Liver (tissue), 9 donors: ENCODE measurements around the gene ZNF691. TPM values are rescaled to one million over a fixed set of nuclear protein-coding genes. Genes with fewer than 3 reads are reported as not detected.
A peak's percentile ranks its signal among the peaks of the same experiment; 100 is the strongest.
"Not testable (repeated sequence)": the region's sequence is repeated elsewhere in the genome, so short reads cannot be mapped to it uniquely, and the experiment has no call there.

Experiments used
- DNase-seq: peaks from one replicate; pipeline ENCODE4 v3.0.0-alpha.2; 2017; ENCODE audit warnings: low spot score
- H3K27ac ChIP-seq, 2 donors: one replicate each; pipeline ENCODE4 v1.7.0; 2013; ENCODE audit warnings: inconsistent platforms in 2 of 2, low read length in 2 of 2, control low read depth in 1 of 2, low read depth in 1 of 2, mild to moderate bottlenecking in 1 of 2
- H3K27me3 ChIP-seq, 4 donors: one replicate each; pipeline versions ENCODE4 v1.6.1 to v1.7.0; 2013; ENCODE audit warnings: low read length in 3 of 4, inconsistent platforms in 1 of 4, mild to moderate bottlenecking in 1 of 4, moderate library complexity in 1 of 4; ENCODE audit not compliant: control insufficient read depth in 4 of 4, insufficient read depth in 4 of 4
- H3K36me3 ChIP-seq, 4 donors: one replicate each; pipeline versions ENCODE4 v1.6.1 to v1.7.0; 2013; ENCODE audit warnings: low read length in 3 of 4, mild to moderate bottlenecking in 3 of 4, low read depth in 1 of 4, moderate library complexity in 1 of 4; ENCODE audit not compliant: control insufficient read depth in 4 of 4, insufficient read depth in 3 of 4
- H3K4me1 ChIP-seq, 4 donors: one replicate each; pipeline versions ENCODE4 v1.6.1 to v1.7.0; 2013; ENCODE audit warnings: low read length in 3 of 4, mild to moderate bottlenecking in 3 of 4, moderate library complexity in 1 of 4; ENCODE audit not compliant: control insufficient read depth in 4 of 4, insufficient read depth in 4 of 4
- H3K4me3 ChIP-seq, 3 donors: one replicate each; pipeline versions ENCODE4 v1.6.1 to v1.7.0; 2013; ENCODE audit warnings: low read length in 3 of 3, control low read depth in 1 of 3, low read depth in 1 of 3, mild to moderate bottlenecking in 1 of 3
- H3K9ac ChIP-seq, 2 donors: one replicate each; pipeline ENCODE4 v1.7.0; 2013; ENCODE audit warnings: low read length in 2 of 2, mild to moderate bottlenecking in 2 of 2, moderate library complexity in 2 of 2, control low read depth in 1 of 2, low read depth in 1 of 2
- H3K9me3 ChIP-seq, 4 donors: one replicate each; pipeline versions ENCODE4 v1.6.1 to v1.7.0; 2013; ENCODE audit warnings: low read length in 3 of 4; ENCODE audit not compliant: control insufficient read depth in 4 of 4
- EGR1 ChIP-seq, 2 donors: IDR thresholded peaks; 2 replicates each; pipeline ENCODE4 v1.6.1; 2016 to 2018; ENCODE audit warnings: antibody characterized with exemption in 2 of 2, low read depth in 2 of 2
- FOXA1 ChIP-seq: IDR thresholded peaks from 2 replicates; pipeline ENCODE4 v1.6.1; 2016; ENCODE audit warnings: antibody characterized with exemption
- FOXA2 ChIP-seq: IDR thresholded peaks from 2 replicates; pipeline ENCODE4 v1.6.1; 2016; ENCODE audit warnings: antibody characterized with exemption
- GABPA ChIP-seq, 2 donors: IDR thresholded peaks in 1 of 2; conservative IDR thresholded peaks in 1 of 2; 2 replicates each; pipeline ENCODE4 v1.6.1; 2016; ENCODE audit warnings: antibody characterized with exemption in 2 of 2, mild to moderate bottlenecking in 1 of 2, moderate library complexity in 1 of 2
- HNF4A ChIP-seq, 2 donors: conservative IDR thresholded peaks; 2 replicates each; pipeline ENCODE4 v1.6.1; 2016; ENCODE audit warnings: antibody characterized with exemption in 2 of 2, mild to moderate bottlenecking in 2 of 2
- HNF4G ChIP-seq: IDR thresholded peaks from 2 replicates; pipeline ENCODE4 v1.6.1; 2016; ENCODE audit warnings: antibody characterized with exemption
- JUND ChIP-seq, 2 donors: IDR thresholded peaks; 2 replicates each; pipeline ENCODE4 v1.6.1; 2016; ENCODE audit warnings: antibody characterized with exemption in 2 of 2
- NR2F2 ChIP-seq: IDR thresholded peaks from 2 replicates; pipeline ENCODE4 v1.6.1; 2016; ENCODE audit warnings: antibody characterized with exemption
- RAD21 ChIP-seq, 2 donors: IDR thresholded peaks; 2 replicates each; pipeline ENCODE4 v1.6.1; 2016; ENCODE audit warnings: antibody characterized with exemption in 2 of 2, mild to moderate bottlenecking in 2 of 2
- RXRA ChIP-seq, 2 donors: IDR thresholded peaks; 2 replicates each; pipeline ENCODE4 v1.6.1; 2017 to 2018; ENCODE audit warnings: antibody characterized with exemption in 2 of 2, mild to moderate bottlenecking in 1 of 2
- SP1 ChIP-seq: IDR thresholded peaks from 2 replicates; pipeline ENCODE4 v1.6.1; 2018; ENCODE audit warnings: antibody characterized with exemption, mild to moderate bottlenecking
- TAF1 ChIP-seq: conservative IDR thresholded peaks from 2 replicates; pipeline ENCODE4 v1.6.1; 2016; ENCODE audit warnings: antibody characterized with exemption, mild to moderate bottlenecking
- YY1 ChIP-seq: IDR thresholded peaks from 2 replicates; pipeline ENCODE4 v1.6.1; 2016; ENCODE audit warnings: antibody characterized with exemption, mild to moderate bottlenecking
- WGBS: extraction: QIAGEN DNeasy Blood & Tissue Kit; methylation state at CpG from one replicate; pipeline ENCODE4 v1.1.7; 2013; 5-methylcytosine and 5-hydroxymethylcytosine counted together
- polyA plus RNA-seq, 2 donors: library from polyadenylated mRNA; stranded (reverse) in 1 of 2; unstranded in 1 of 2; fragments of 200-250 nt in 1 of 2; fragments of >200 nt in 1 of 2; fragmentation: Nextera tagmentation in 1 of 2; extraction: Ambion mirVana in 1 of 2; gene quantifications; one replicate each; pipeline versions ENCODE4 v1.2.1 to v1.2.3, GENCODE V29; 2013 to 2015
- total RNA-seq, 2 donors: library from RNA; depleted of rRNA; stranded (reverse); fragments of >200 nt; gene quantifications; one replicate each; pipeline ENCODE4 v1.2.3, GENCODE V29; 2014
- TF ChIP-seq, protein P1 (sequence below): IDR thresholded peaks from 2 replicates; pipeline ENCODE4 v1.6.1; 2016; ENCODE audit warnings: antibody characterized with exemption
- TF ChIP-seq, protein P2 (sequence below): fragments of 150-350 bp; IDR thresholded peaks from 2 replicates; pipeline ENCODE4 v1.5.1; 2017; ENCODE audit warnings: improper control_type of control experiment, low read depth, low read length; ENCODE audit not compliant: missing input control
- TF ChIP-seq, protein P3 (sequence below): IDR thresholded peaks from 2 replicates; pipeline ENCODE4 v1.6.1; 2016; ENCODE audit warnings: antibody characterized with exemption
- TF ChIP-seq, protein P4 (sequence below): IDR thresholded peaks from 2 replicates; pipeline ENCODE4 v1.6.1; 2016; ENCODE audit warnings: antibody characterized with exemption
- donor health status: healthy.
- donor health status: healthy.
- donor health status: healthy.
- donor health status: healthy.
- donor health status: healthy.

The ZNF691 gene
- total and polyA plus RNA-seq, 4 donors, result 2.7 to 8.9 (median 5.5) TPM

DNA sequence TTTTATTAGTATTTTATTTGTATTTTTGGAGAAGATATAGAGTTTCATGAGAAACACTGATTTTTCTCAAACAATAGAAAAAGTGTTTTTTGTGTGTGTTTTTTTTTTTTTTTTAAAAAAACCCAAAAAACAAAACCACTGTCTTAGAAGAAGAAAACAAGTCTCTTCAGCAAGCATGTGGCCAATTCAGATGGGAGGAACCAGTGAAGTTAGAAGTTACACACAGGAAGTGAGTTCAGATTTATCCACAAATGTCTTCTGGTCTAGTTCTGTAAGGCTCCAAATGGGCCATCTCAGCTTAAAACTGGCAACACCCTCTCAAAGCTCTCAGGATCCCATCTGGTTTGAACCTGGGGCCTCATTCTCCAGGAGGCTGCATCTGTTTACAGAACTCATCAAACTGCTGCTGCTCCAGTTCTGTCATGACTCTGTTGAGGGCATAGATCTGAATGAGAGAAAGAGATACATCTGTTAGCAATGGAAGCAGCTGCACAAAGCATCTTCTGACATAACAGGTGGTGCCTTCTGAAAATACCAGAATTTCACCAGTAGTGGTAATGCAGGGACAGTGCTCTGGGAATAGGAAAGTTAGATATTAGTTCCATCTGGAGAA lies 39.3 kb upstream of the ZNF691 start:
- DNase-seq, result no peak
- H3K36me3 ChIP-seq, result peaks cover 0 to 3% (median under 1%) of the 10 kb centered on the region in 4 donors
- H3K27ac ChIP-seq, result no peak overlapping the region
- no peaks in the 10 kb centered on the region for H3K9me3 ChIP-seq
- TF ChIP-seq RXRA (IDR thresholded peaks at IDR 0.05), result no peak
- TF ChIP-seq NR2F2, result no peak
- no peak for TF ChIP-seq GABPA (IDR thresholded peaks at IDR 0.05 in 1 of 2, conservative IDR thresholded peaks at IDR 0.05 in 1 of 2)
- TF ChIP-seq HNF4G, result no peak
- no peak for TF ChIP-seq EGR1 (IDR thresholded peaks at IDR 0.05; ENCODE audit: low read depth in 2 of 2)
- TF ChIP-seq, protein P1, sequence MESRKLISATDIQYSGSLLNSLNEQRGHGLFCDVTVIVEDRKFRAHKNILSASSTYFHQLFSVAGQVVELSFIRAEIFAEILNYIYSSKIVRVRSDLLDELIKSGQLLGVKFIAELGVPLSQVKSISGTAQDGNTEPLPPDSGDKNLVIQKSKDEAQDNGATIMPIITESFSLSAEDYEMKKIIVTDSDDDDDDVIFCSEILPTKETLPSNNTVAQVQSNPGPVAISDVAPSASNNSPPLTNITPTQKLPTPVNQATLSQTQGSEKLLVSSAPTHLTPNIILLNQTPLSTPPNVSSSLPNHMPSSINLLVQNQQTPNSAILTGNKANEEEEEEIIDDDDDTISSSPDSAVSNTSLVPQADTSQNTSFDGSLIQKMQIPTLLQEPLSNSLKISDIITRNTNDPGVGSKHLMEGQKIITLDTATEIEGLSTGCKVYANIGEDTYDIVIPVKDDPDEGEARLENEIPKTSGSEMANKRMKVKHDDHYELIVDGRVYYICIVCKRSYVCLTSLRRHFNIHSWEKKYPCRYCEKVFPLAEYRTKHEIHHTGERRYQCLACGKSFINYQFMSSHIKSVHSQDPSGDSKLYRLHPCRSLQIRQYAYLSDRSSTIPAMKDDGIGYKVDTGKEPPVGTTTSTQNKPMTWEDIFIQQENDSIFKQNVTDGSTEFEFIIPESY, result no peak
- no peak for TF ChIP-seq TAF1
- TF ChIP-seq, protein P2, sequence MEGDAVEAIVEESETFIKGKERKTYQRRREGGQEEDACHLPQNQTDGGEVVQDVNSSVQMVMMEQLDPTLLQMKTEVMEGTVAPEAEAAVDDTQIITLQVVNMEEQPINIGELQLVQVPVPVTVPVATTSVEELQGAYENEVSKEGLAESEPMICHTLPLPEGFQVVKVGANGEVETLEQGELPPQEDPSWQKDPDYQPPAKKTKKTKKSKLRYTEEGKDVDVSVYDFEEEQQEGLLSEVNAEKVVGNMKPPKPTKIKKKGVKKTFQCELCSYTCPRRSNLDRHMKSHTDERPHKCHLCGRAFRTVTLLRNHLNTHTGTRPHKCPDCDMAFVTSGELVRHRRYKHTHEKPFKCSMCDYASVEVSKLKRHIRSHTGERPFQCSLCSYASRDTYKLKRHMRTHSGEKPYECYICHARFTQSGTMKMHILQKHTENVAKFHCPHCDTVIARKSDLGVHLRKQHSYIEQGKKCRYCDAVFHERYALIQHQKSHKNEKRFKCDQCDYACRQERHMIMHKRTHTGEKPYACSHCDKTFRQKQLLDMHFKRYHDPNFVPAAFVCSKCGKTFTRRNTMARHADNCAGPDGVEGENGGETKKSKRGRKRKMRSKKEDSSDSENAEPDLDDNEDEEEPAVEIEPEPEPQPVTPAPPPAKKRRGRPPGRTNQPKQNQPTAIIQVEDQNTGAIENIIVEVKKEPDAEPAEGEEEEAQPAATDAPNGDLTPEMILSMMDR, result no peak
- TF ChIP-seq YY1, result no peak
- TF ChIP-seq, protein P3, sequence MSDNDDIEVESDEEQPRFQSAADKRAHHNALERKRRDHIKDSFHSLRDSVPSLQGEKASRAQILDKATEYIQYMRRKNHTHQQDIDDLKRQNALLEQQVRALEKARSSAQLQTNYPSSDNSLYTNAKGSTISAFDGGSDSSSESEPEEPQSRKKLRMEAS, result no peak
- H3K27me3 ChIP-seq, result no peaks in the 10 kb centered on the region
- H3K4me1 ChIP-seq, result no peaks in the 10 kb centered on the region
- no peak overlapping the region for H3K9ac ChIP-seq
- H3K4me3 ChIP-seq, result no peak overlapping the region

DNA sequence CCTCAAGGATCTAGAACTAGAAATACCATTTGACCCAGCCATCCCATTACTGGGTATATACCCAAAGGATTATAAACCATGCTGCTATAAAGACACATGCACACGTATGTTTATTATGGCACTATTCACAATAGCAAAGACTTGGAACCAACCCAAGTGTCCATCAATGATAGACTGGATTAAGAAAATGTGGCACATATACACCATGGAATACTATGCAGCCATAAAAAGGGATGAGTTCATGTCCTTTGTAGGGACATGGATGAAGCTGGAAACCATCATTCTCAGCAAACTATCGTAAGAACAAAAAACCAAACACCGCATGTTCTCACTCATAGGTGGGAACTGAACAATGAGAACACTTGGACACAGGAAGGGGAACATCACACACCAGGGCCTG lies 31.6 kb upstream of the ZNF691 start:
- not testable (repeated sequence) for H3K27ac ChIP-seq, H3K9me3 ChIP-seq, H3K9ac ChIP-seq, H3K27me3 ChIP-seq, DNase-seq, H3K4me3 ChIP-seq, H3K36me3 ChIP-seq
- WGBS, result 100% methylated on average over 3 of the region's 3 CpGs
- peaks cover 5 to 25% (median 23%) of the 10 kb centered on the region in 4 donors for H3K4me1 ChIP-seq

DNA sequence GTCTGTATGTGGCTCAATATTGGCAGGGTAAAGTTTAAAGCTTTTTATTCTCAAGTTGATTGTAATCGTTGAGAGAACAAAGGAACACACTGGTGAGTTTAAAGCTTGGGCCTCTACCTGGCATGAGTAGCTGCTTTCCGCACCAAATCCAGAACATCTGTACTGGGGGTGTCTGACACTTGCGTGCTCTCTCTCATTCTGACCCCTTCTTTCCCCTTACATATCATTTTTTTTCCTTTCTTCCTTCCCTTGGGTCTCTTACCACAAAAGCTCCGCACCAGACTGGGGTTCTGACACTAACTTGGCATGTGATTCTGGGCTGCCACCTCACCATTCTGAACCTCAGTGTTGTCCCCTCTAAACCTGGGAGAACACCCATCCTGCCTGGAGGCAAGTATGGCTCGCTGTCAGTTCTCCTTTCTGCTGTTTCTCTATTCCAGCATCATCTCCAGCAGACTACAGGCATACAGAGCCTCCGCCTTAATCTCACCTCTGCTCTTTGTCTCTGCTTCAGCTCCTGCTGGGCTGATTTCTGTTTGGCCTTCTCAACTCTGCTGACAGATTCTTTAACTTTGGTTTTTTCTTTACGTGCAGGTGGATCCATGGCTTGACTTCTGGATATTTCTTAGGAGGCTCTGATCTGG lies 30.4 kb upstream of the ZNF691 start:
- 52% methylated on average over 7 of the region's 7 CpGs for WGBS
- no peaks in the 10 kb centered on the region for H3K9me3 ChIP-seq
- peak overlapping the region; percentile 77 to 96 (median 77) for H3K4me3 ChIP-seq
- peak overlapping the region in 1 of 2 donors; percentile 50 for H3K9ac ChIP-seq
- peaks cover 0 to 2% (median 0%) of the 10 kb centered on the region in 4 donors for H3K36me3 ChIP-seq
- no peaks in the 10 kb centered on the region for H3K27me3 ChIP-seq
- no peak for DNase-seq
- peaks cover 8 to 31% (median 25%) of the 10 kb centered on the region in 4 donors for H3K4me1 ChIP-seq
- peak overlapping the region; percentile 48 to 96 for H3K27ac ChIP-seq
- TF ChIP-seq YY1, result no peak
- no peak for TF ChIP-seq RAD21 (IDR thresholded peaks at IDR 0.05)
- no peak for TF ChIP-seq SP1
- TF ChIP-seq FOXA1, result no peak
- TF ChIP-seq, protein P4, sequence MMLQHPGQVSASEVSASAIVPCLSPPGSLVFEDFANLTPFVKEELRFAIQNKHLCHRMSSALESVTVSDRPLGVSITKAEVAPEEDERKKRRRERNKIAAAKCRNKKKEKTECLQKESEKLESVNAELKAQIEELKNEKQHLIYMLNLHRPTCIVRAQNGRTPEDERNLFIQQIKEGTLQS, result no peak
- no peak for TF ChIP-seq EGR1 (IDR thresholded peaks at IDR 0.05; ENCODE audit: low read depth in 2 of 2)
- no peak for TF ChIP-seq HNF4G
- TF ChIP-seq, protein P2, result no peak
- TF ChIP-seq TAF1, result no peak
- TF ChIP-seq, protein P1, result no peak
- no peak for TF ChIP-seq FOXA2
- no peak for TF ChIP-seq HNF4A (conservative IDR thresholded peaks at IDR 0.05)
- TF ChIP-seq NR2F2, result no peak
- TF ChIP-seq, protein P3, result no peak
- TF ChIP-seq GABPA (IDR thresholded peaks at IDR 0.05 in 1 of 2, conservative IDR thresholded peaks at IDR 0.05 in 1 of 2), result no peak
- no peak for TF ChIP-seq JUND (IDR thresholded peaks at IDR 0.05)
